Myocyte (in vitro differentiated cells): ENCODE data around the gene DSTN. TPM values are rescaled to one million over a fixed set of nuclear protein-coding genes. Genes with fewer than 3 reads are reported as not detected.
"Not testable (repeated sequence)": the region's sequence is repeated elsewhere in the genome, so short reads cannot be mapped to it uniquely, and the experiment has no call there.

Experiments used
- DNase-seq: peaks from one replicate; pipeline ENCODE4 v3.0.0-alpha.2; 2012; ENCODE audit warnings: low read depth
- total RNA-seq: library from RNA; depleted of rRNA; stranded (reverse); fragments of >200 nt; gene quantifications from 2 replicates; pipeline ENCODE4 v1.2.3, GENCODE V29; 2014

Gene DSTN
- total RNA-seq, 1 donor from 2014 or later = 482 TPM

GRCh38 chr20:17648791-17649730 is 79.2 kb downstream of the DSTN start:
- DNase-seq = no peak

- DNase-seq = no peak
Measured at GRCh38 chr20:17650301-17651128, 80.6 kb downstream of the DSTN start.

- DNase-seq = no peak
Measured at GRCh38 chr20:17651129-17651759, 81.4 kb downstream of the DSTN start.

GRCh38 chr20:17651760-17652388 is 82.0 kb downstream of the DSTN start:
- DNase-seq = no peak

GRCh38 chr20:17652411-17652810 is 82.5 kb downstream of the DSTN start:
- DNase-seq = no peak

- no peak for DNase-seq
Measured at GRCh38 chr20:17653835-17654648, 84.2 kb downstream of the DSTN start.

GRCh38 chr20:17654649-17655285 is 84.9 kb downstream of the DSTN start:
- DNase-seq = peak; percentile 55

GRCh38 chr20:17655286-17655651 is 85.4 kb downstream of the DSTN start:
- no peak for DNase-seq

GRCh38 chr20:17655865-17656479 is 86.1 kb downstream of the DSTN start:
- DNase-seq = no peak

GRCh38 chr20:17657079-17657825 is 87.4 kb downstream of the DSTN start:
- peak; percentile 49 for DNase-seq

GRCh38 chr20:17657898-17658647 is 88.2 kb downstream of the DSTN start:
- no peak for DNase-seq

GRCh38 chr20:17658648-17658993 is 88.7 kb downstream of the DSTN start:
- DNase-seq = no peak

- not testable (repeated sequence) for DNase-seq
Measured at GRCh38 chr20:17659344-17659743, 89.5 kb downstream of the DSTN start.

Other genes with a start within 250 kb of the DSTN start
- gene BFSP1, start 38.7 kb upstream of the DSTN start, total RNA-seq = 7.6 and 8.3 TPM in 2 replicates
- gene RRBP1, start 112.2 kb downstream of the DSTN start, total RNA-seq = 77.4 and 86.8 TPM in 2 replicates
- not detected in 2 replicates for gene BANF2, start 129.9 kb downstream of the DSTN start, total RNA-seq